K562 (cell line): ENCODE results near the gene IGSF9. TPM values are rescaled to one million over a fixed set of nuclear protein-coding genes. Genes with fewer than 3 reads are reported as not detected.

Source experiments
- NCOA6 ChIP-seq: fragments of 450-650 bp; IDR thresholded peaks from 2 replicates; pipeline ENCODE4 v1.6.1; 2017; ENCODE audit warnings: mild to moderate bottlenecking
- polyA plus RNA-seq, 8 experiments: library from polyadenylated mRNA; depleted of rRNA in 4 of 8; stranded (reverse) in 5 of 8; unstranded in 3 of 8; fragments of >200 nt; fragmentation: Nextera tagmentation in 2 of 8; fragmentation: Illumina TruSeq in 1 of 8; extraction: Ambion mirVana in 2 of 8; extraction: Trizol in 1 of 8; gene quantifications; 2 replicates each; pipeline versions ENCODE4 v1.2.1 to v1.2.3, GENCODE V29; 2011 to 2014; ENCODE audit warnings: inconsistent platforms in 1 of 8, missing spikeins in 1 of 8
- total RNA-seq, 7 experiments: library from RNA; depleted of rRNA in 6 of 7; stranded (reverse); fragments of >200 nt in 6 of 7; fragmentation: Illumina TruSeq in 2 of 7; extraction: Trizol in 2 of 7; gene quantifications; 2 replicates each; pipeline versions ENCODE4 v1.2.1 to v1.2.3, GENCODE V29; 2011 to 2021; ENCODE audit warnings: low replicate concordance in 1 of 7
- TF ChIP-seq, protein P1 (sequence below): sonication (generic); formaldehyde crosslinking; IDR thresholded peaks from 2 replicates; pipeline ENCODE4 v1.8.1; 2023; ENCODE audit warnings: missing genetic modification reagents, mild to moderate bottlenecking, borderline replicate concordance
- TF ChIP-seq, protein P2 (sequence below): IDR thresholded peaks from 2 replicates; pipeline ENCODE4 v1.6.1; 2011; ENCODE audit warnings: borderline replicate concordance, low read depth, mild to moderate bottlenecking, moderate library complexity, low read length; ENCODE audit not compliant: insufficient read depth, poor library complexity, severe bottlenecking

The IGSF9 gene
- total and polyA plus RNA-seq, 9 of the 15 experiments (the other 6 are each of a cell fraction or from before 2014, with no cell fraction given) = 0.03 to 0.29 (median 0.07) TPM; not detected in 1

DNA sequence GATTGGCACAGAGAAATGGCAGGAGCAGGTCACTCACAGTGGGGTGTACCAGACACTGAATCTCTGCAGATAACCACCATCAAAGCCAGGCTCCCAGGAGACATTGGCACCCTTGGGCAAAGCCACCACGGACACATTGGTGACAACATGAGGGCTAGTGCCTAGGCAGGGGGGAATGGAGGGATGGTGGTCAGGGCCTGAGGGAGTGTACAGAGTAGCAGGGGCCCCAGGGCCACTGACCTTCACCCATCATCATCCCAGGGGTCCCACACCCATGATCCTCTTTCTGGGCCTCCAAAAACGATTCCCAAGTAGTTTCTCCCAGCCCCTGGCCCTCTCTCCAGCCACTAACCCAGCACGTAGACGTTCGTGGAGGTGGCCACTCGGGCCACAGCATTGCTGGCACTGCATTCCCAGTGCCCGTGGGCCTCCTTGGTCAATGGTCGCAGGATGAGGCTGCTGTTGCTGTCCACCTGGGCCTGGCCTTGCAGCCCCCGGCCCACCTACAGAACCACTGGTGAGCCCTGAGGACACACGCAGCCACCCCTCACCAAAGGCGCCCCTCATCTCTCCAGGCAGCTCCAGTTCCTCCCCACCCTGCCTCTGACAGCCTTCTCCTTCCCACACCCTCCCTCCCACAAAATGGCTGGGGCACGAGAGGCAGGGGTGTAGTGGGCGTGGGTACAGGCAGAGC is 14.2 kb downstream of the IGSF9 start (continued):
- TF ChIP-seq, protein P1, sequence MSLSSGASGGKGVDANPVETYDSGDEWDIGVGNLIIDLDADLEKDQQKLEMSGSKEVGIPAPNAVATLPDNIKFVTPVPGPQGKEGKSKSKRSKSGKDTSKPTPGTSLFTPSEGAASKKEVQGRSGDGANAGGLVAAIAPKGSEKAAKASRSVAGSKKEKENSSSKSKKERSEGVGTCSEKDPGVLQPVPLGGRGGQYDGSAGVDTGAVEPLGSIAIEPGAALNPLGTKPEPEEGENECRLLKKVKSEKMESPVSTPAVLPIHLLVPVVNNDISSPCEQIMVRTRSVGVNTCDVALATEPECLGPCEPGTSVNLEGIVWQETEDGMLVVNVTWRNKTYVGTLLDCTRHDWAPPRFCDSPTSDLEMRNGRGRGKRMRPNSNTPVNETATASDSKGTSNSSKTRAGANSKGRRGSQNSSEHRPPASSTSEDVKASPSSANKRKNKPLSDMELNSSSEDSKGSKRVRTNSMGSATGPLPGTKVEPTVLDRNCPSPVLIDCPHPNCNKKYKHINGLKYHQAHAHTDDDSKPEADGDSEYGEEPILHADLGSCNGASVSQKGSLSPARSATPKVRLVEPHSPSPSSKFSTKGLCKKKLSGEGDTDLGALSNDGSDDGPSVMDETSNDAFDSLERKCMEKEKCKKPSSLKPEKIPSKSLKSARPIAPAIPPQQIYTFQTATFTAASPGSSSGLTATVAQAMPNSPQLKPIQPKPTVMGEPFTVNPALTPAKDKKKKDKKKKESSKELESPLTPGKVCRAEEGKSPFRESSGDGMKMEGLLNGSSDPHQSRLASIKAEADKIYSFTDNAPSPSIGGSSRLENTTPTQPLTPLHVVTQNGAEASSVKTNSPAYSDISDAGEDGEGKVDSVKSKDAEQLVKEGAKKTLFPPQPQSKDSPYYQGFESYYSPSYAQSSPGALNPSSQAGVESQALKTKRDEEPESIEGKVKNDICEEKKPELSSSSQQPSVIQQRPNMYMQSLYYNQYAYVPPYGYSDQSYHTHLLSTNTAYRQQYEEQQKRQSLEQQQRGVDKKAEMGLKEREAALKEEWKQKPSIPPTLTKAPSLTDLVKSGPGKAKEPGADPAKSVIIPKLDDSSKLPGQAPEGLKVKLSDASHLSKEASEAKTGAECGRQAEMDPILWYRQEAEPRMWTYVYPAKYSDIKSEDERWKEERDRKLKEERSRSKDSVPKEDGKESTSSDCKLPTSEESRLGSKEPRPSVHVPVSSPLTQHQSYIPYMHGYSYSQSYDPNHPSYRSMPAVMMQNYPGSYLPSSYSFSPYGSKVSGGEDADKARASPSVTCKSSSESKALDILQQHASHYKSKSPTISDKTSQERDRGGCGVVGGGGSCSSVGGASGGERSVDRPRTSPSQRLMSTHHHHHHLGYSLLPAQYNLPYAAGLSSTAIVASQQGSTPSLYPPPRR = no peak
- no peak for TF ChIP-seq NCOA6
- TF ChIP-seq, protein P2, sequence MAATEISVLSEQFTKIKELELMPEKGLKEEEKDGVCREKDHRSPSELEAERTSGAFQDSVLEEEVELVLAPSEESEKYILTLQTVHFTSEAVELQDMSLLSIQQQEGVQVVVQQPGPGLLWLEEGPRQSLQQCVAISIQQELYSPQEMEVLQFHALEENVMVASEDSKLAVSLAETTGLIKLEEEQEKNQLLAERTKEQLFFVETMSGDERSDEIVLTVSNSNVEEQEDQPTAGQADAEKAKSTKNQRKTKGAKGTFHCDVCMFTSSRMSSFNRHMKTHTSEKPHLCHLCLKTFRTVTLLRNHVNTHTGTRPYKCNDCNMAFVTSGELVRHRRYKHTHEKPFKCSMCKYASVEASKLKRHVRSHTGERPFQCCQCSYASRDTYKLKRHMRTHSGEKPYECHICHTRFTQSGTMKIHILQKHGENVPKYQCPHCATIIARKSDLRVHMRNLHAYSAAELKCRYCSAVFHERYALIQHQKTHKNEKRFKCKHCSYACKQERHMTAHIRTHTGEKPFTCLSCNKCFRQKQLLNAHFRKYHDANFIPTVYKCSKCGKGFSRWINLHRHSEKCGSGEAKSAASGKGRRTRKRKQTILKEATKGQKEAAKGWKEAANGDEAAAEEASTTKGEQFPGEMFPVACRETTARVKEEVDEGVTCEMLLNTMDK = no peak
